HG03060 (cell line): Measurements from ENCODE around the gene IL20.

Experiments
- ATAC-seq: cut with Tn5 transposase; IDR thresholded peaks from one replicate; pipeline ENCODE4 v1.9.1; 2021; ENCODE audit warnings: low read depth, moderate number of reproducible peaks; ENCODE audit not compliant: unreplicated experiment

Gene IL20

GRCh38 chr1:206864939-206865671, at the start of gene IL20:
IL20 (plus strand) TSS chr1:206865623; CDS start chr1:206865853, 230 bp downstream.
- no peak for ATAC-seq

DNA sequence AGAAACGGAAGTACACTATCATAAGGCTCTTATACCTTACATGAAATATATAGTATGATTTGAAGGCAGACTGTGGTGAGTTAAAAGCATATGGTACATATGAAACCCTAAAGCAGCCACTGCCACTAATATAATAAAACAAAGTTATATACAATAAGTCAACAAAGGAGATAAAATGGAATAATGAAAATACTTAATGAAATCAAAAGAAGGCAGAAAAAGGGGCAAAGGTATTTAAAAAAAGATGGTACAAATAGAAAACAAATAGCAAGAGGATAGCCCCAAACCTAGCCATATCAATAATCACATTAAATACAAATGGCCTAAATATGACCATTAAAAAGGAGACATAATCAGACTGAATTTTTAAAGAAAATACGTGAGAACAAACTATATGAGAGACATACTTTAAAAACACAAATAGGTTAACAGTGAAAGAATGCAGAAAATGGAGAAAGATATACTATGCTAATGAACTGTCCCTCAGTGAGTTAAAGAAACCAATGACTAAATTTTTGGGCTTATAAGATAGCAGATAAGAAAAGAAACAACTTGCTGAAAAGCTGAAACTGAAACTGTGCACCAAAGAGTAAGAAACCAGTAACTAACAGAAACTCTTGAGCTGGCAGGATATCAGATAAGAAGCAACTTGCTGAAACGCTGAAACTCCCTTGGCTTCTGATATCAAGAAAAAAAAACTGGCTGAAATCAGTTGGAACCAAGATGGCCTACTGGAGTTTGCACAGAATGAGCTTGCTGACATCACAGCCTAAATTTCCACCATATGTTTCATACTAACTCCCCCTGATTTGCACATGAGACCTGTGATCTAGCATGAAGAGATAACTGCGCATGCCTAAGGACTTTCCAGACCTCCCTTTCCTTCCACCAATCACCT, 48.8 kb upstream of the IL20 start:
- ATAC-seq = peak; percentile 56

GRCh38 chr1:206821493-206821892, 43.9 kb upstream of the IL20 start:
- no peak for ATAC-seq

GRCh38 chr1:206823727-206824126, 41.7 kb upstream of the IL20 start:
- ATAC-seq = no peak

- ATAC-seq = no peak
Measured at GRCh38 chr1:206824331-206824730, 41.1 kb upstream of the IL20 start.

DNA sequence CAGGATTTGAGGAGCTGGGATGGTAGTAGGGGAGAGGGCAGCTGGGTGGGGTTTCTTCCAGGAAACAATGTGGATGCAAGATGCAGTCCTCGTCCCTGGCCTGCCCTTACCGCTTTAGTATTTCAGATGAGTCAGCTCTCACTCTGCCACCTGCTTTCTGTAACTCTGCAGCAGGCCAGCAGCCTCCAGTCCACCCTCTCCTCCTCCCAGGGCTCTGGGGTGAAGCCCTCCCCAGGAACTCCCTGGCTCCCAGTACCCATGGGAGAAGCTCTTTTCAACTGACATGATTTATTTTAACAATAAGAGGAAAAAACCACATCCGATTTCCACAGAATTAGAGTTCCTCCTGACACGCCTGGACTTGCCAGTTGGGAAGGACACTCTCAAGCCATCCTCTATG, 39.0 kb upstream of the IL20 start:
- ATAC-seq = no peak

DNA sequence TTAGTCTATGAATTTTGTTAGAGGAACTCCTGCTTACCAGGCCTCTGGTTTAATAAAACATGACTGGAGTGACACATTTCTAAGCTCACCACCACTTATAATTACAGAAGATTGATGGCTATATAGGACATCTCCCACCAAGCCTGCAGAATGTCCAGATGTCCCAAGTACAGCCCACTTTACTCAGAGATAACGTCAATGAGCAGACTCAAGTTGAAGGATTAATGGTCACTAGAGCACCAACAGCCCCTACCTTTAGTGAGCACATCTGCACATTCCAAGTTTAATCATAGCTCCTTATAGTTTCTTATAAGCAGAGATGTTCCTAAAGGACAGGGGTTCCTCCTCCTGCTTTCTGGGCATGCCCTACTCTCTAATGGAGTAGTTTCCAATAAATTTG, 37.4 kb upstream of the IL20 start:
- no peak for ATAC-seq

DNA sequence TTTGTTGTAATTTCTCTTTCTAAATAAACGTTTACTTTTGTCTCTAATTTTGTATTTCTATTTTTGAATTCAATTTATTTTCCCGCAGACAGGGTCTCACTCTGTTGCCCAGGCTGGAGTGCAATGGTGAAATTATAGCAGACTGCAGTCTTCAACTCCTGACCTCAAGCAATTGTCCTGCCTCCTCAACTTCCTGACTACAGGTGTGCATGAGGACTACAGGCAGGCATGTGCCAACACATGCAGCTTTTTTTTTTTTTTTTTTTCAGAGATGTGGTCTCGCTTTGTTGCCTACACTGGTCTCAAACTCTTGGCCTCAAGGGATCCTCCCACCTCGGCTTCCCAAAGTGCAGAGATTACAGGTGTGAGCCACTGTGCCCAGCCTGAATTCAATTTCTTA, 36.7 kb upstream of the IL20 start:
- ATAC-seq = no peak

- ATAC-seq = no peak
Measured at GRCh38 chr1:206829282-206829681, 36.1 kb upstream of the IL20 start.

- ATAC-seq = no peak
Measured at GRCh38 chr1:206829875-206830274, 35.5 kb upstream of the IL20 start.

GRCh38 chr1:206831650-206832049, 33.8 kb upstream of the IL20 start:
- no peak for ATAC-seq

DNA sequence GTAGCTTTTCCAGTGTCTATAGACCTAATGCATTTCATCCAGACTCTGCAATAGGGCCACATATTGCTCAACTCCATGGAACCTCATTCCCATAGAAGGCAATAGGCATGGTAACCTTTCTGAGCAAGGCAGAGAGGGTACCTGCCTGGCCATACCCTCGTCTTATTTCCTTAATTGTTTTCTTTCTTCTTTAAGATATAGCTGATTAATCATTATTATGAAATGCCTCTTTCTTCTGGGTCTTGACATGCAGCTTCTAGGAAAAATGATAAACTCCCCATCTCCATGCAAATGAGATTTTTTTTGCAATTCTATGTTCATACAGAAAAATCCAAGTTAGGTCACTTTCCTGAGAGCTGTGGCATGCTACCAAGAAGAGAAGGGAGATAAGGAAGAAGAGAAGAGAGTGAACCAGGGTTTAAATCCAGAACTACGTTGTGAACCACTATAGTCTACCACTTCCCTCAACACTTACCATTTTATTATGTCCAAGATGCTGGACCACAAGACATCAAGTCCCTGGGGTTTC, 33.0 kb upstream of the IL20 start:
- no peak for ATAC-seq

- ATAC-seq = no peak
Measured at GRCh38 chr1:206833106-206833680, 32.2 kb upstream of the IL20 start.

GRCh38 chr1:206833801-206834200, 31.6 kb upstream of the IL20 start:
- no peak for ATAC-seq

- no peak for ATAC-seq
Measured at GRCh38 chr1:206834217-206834616, 31.2 kb upstream of the IL20 start.

DNA sequence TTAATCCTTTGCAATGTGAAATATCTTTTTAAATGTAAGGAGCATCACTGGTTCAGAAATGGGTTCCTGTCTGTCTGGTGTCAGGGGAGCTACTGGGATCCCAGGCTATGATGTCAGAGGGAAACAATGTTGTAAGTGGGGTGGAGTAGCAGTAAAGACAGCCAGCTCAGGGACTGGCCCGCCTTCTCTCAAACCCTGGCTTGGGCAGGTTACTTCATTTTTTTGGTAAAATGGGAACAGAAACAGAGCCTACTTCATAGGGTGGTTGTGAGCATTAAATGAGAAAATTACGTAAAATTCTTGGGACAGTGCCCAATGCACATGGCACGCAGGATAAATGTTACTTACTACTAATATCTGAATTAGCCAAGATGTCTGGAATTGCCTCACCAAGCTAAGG, 30.7 kb upstream of the IL20 start:
- ATAC-seq = no peak

DNA sequence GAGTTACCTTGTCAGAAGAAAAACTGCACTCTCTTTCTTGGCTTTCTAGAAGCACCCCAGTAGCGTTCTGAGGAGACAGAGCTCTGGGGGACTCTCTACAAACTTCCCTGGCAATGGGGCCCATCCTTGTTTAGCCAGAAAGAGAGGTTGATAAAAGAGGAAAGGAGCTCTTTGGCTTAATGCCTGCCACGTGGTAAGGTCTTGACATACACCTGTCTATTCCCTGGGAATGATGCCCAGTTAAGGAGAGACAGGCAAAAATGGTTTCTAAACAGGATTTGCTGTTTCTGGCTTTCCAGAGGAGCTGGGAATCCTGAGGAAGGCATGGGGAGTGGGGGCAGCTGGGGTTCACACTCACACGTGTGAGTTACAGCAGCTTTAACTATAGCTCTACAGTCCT, 30.2 kb upstream of the IL20 start:
- ATAC-seq = no peak

DNA sequence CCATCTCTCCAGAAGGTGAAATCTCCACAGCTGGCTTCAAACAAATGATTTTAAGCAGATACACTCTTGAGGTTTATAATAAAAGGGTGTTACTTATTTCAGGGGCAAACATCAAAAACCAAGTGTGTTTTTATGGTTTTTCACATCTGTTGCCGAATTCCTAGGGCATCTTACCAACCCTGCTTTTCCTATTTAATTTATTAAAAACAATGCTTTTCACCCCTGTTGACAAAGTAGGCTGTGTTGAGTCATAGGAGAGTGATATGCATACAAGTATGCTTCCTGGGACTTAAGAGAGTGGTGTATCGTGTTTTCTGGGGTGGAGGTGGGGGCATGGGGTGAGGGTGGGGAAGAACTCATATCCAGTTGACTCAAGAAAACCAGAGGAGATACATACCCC, 29.3 kb upstream of the IL20 start:
- ATAC-seq = no peak

DNA sequence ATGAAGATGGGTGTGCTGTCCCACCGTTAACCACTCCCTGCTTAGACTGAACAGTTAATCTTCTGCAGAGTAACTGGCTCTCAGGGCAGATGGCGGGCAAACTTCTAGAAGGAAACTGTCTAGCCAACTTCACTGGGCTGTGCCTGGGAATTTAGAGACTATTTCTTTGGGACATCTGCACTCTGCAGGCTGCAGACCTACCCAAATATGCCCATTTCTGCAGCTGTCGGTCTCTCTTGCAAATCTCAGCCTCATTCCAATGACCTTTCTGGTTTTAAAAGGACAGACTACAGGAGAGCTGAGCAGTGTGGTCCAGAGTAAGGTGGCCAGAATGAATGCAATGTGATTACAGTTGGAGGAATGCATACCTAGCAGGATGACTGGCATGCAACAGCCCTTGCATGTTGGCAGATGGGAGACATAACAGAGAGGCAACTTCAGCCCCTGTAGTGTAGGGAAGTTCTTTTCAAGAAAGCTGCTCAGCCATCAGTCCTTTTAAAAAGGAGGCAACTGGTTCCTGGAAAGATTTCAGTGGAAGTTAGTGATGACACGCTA, 26.3 kb upstream of the IL20 start:
- ATAC-seq = no peak

DNA sequence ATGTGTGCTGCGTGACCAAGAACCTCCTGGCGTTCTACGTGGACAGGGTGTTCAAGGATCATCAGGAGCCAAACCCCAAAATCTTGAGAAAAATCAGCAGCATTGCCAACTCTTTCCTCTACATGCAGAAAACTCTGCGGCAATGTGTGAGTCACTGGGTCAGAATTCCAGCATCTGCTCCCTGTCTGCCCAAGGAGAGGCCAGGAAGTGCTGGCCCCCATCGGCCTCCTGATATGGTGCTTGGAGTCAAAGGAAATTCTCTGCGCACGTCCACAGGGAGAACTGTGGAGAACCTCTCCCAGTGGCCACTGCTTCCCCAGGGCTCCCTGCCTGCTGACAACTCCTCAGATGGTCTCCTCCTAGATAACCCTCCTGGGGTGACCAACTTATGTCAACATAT, 25.6 kb upstream of the IL20 start:
- ATAC-seq = no peak
